Fibroblast of lung (primary cell): Measurements from ENCODE around the gene SYPL1. TPM values are rescaled to one million over a fixed set of nuclear protein-coding genes. Genes with fewer than 3 reads are reported as not detected.

Experiments used
- DNase-seq, 2 donors: peaks; one replicate each; pipeline versions ENCODE4 v3.0.0 to v3.0.0-alpha.2; 2010; ENCODE audit warnings: low read depth in 2 of 2
- H2AFZ ChIP-seq: 2 replicates; pipeline ENCODE4 v1.5.1; 2012; ENCODE audit warnings: low read length, control low read depth, inconsistent platforms
- H3K27ac ChIP-seq: 2 replicates; pipeline ENCODE4 v1.5.1; 2011; ENCODE audit warnings: low read length, control low read depth; ENCODE audit not compliant: insufficient read depth
- H3K27me3 ChIP-seq: 2 replicates; pipeline ENCODE4 v1.5.1; 2011; ENCODE audit warnings: mild to moderate bottlenecking, low read length; ENCODE audit not compliant: control insufficient read depth, insufficient read depth
- H3K36me3 ChIP-seq: 2 replicates; pipeline ENCODE4 v1.5.1; 2011; ENCODE audit warnings: low read length; ENCODE audit not compliant: control insufficient read depth, insufficient read depth
- H3K4me1 ChIP-seq: 2 replicates; pipeline ENCODE4 v1.5.1; 2011; ENCODE audit warnings: low read length; ENCODE audit not compliant: control insufficient read depth, insufficient read depth; ENCODE audit errors: extremely low read depth
- H3K4me2 ChIP-seq: 2 replicates; pipeline ENCODE4 v1.5.1; 2011; ENCODE audit warnings: low read length, control low read depth; ENCODE audit not compliant: insufficient read depth; ENCODE audit errors: extremely low read depth
- H3K4me3 ChIP-seq, 4 experiments: fragments of 200-600 bp in 1 of 4; sonication (generic) in 1 of 4; replicated peaks in 1 of 4; 2 replicates each; pipeline ENCODE4 v1.5.1; 2011 to 2016; ENCODE audit warnings: low read length in 4 of 4, low read depth in 3 of 4, mild to moderate bottlenecking in 3 of 4, control low read depth in 2 of 4, inconsistent platforms in 1 of 4, mixed read lengths in 1 of 4; ENCODE audit not compliant: insufficient read depth in 1 of 4; ENCODE audit errors: control extremely low read depth in 1 of 4
- H3K79me2 ChIP-seq: 2 replicates; pipeline ENCODE4 v1.5.1; 2012; ENCODE audit warnings: mild to moderate bottlenecking, low read length, inconsistent platforms; ENCODE audit not compliant: control insufficient read depth, insufficient read depth
- H3K9ac ChIP-seq: 2 replicates; pipeline ENCODE4 v1.5.1; 2011; ENCODE audit warnings: mild to moderate bottlenecking, low read length, control low read depth; ENCODE audit not compliant: insufficient read depth
- H3K9me3 ChIP-seq: 2 replicates; pipeline ENCODE4 v1.5.1; 2012; ENCODE audit warnings: low read depth, low read length; ENCODE audit not compliant: control insufficient read depth, insufficient read depth
- H4K20me1 ChIP-seq: 2 replicates; pipeline ENCODE4 v1.5.1; 2011; ENCODE audit warnings: low read length; ENCODE audit not compliant: control insufficient read depth, insufficient read depth; ENCODE audit errors: extremely low read depth
- EZH2 ChIP-seq: IDR thresholded peaks from 2 replicates; pipeline ENCODE4 v1.5.1; 2012; ENCODE audit warnings: low read length, control low read depth, mild to moderate bottlenecking; ENCODE audit errors: missing control alignments
- polyA plus RNA-seq, 2 donors: library from polyadenylated mRNA; depleted of rRNA in 1 of 2; stranded (reverse) in 1 of 2; unstranded in 1 of 2; fragments of >200 nt; gene quantifications; 2 replicates each; pipeline ENCODE4 v1.2.1, GENCODE V29; 2011 to 2012; ENCODE audit warnings: missing spikeins in 1 of 2
- total RNA-seq: library from RNA; depleted of rRNA; stranded (reverse); fragments of >200 nt; gene quantifications from 2 replicates; pipeline ENCODE4 v1.2.1, GENCODE V29; 2014
- TF ChIP-seq, protein P1 (sequence below), 2 donors: IDR thresholded peaks in 1 of 2; conservative IDR thresholded peaks in 1 of 2; 1 replicate in 1 of 2; 2 replicates in 1 of 2; pipeline ENCODE4 v1.5.1; 2011 to 2012; ENCODE audit warnings: low read length in 2 of 2, control low read depth in 1 of 2, inconsistent platforms in 1 of 2, low read depth in 1 of 2, mild to moderate bottlenecking in 1 of 2

SYPL1 gene
- total and polyA plus RNA-seq, 2 donors (not counting 1 experiment from before 2014, with no cell fraction given), result 71.0 to 132 TPM

DNA sequence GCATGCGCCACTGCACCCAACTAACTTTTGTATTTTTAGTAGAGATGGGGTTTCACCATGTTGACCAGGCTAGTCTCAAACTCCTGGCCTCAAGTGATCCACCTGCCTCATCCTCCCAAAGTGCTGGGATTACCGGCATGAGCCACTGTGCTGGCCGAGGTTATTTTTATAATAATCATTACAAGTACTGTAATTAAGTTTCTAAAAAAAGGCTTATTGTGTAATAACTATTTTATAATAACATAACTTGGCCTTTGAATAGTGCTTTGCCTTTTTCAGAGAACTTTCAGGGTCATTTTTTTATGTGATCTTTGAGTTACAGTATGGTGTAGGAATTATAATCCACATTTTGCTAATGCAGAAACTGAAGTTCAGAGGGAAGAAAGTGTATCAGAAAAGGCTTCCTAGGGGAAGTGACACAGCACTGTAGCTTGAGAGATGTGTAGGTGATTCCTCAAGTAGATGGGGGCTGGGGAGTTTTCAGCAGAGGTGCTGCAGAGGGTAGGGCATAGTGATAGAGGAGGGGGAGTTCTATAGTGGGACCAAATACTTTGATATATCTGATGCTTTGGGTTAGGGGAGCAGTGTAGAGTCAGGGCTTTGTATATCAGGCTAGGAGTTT, 9.2 kb upstream of the SYPL1 start:
- H3K9ac ChIP-seq, result no peak overlapping the region

DNA sequence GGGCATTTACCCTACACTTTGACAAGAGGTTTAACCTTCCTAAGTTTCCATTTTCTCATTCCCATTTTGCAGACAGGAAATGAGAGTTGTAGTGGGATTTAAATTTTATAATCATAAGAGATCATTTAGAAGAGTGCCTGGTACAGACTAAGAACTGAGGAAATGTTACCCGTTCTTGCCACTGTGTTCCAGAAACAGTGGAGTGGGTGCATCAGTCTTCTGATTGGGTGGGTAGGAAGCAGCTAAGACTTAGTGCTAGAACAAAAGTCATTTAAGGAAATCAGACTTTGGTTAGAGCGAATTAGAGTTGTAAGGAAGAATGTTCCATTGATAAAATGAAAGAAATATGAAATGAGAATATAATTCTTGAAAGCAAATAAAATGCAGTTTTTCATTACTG, 8.4 kb upstream of the SYPL1 start:
- Histone ChIP-seq H3K9ac (no peak overlapping the region), H2AFZ (no peak overlapping the region), H4K20me1 (no peaks in the 10 kb centered on the region), H3K27ac (no peak overlapping the region), H3K36me3 (no peaks in the 10 kb centered on the region), H3K4me1 (peaks cover 3% of the 10 kb centered on the region), H3K79me2 (no peaks in the 10 kb centered on the region), H3K4me2 (no peak overlapping the region), H3K27me3 (no peaks in the 10 kb centered on the region), H3K4me3 (no peak overlapping the region), H3K9me3 (no peaks in the 10 kb centered on the region)
- no peak for DNase-seq
- no peak for TF ChIP-seq EZH2

More for the DNA sequence above, 9.2 kb upstream of the SYPL1 start:
- no peak overlapping the region for H3K4me3 ChIP-seq
- no peaks in the 10 kb centered on the region for H3K36me3 ChIP-seq
- no peak overlapping the region for H3K27ac ChIP-seq
- no peaks in the 10 kb centered on the region for H4K20me1 ChIP-seq
- DNase-seq, result no peak
- no peaks in the 10 kb centered on the region for H3K27me3 ChIP-seq
- no peaks in the 10 kb centered on the region for H3K79me2 ChIP-seq
- no peak overlapping the region for H3K4me2 ChIP-seq
- H3K9me3 ChIP-seq, result no peaks in the 10 kb centered on the region
- no peak for TF ChIP-seq EZH2
- TF ChIP-seq, protein P1, sequence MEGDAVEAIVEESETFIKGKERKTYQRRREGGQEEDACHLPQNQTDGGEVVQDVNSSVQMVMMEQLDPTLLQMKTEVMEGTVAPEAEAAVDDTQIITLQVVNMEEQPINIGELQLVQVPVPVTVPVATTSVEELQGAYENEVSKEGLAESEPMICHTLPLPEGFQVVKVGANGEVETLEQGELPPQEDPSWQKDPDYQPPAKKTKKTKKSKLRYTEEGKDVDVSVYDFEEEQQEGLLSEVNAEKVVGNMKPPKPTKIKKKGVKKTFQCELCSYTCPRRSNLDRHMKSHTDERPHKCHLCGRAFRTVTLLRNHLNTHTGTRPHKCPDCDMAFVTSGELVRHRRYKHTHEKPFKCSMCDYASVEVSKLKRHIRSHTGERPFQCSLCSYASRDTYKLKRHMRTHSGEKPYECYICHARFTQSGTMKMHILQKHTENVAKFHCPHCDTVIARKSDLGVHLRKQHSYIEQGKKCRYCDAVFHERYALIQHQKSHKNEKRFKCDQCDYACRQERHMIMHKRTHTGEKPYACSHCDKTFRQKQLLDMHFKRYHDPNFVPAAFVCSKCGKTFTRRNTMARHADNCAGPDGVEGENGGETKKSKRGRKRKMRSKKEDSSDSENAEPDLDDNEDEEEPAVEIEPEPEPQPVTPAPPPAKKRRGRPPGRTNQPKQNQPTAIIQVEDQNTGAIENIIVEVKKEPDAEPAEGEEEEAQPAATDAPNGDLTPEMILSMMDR (conservative IDR thresholded peaks at IDR 0.05 in 1 of 2, IDR thresholded peaks at IDR 0.05 in 1 of 2; ENCODE audit: low read depth in 1 of 2, low read length in 2 of 2), result no peak
- no peak overlapping the region for H2AFZ ChIP-seq
- peaks cover 6% of the 10 kb centered on the region for H3K4me1 ChIP-seq

DNA sequence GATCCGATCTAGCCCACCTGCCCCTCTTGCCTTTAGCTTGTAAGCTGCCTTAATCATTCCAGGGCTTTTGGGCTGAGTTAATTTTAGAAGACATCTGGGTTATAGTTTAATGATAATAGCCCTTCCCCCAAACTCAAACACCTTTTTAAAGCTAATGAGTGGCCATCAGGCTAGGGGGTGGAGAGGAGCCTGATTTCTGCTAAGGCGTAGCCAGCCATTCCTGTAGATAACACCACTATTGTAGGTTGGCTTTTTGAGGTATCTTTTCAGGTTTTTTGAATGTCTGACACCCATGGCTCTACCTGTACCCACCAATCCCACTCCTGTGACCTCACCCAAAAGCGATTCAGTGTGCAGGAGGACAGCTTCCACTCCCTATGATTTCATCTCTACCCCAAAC, 7.6 kb upstream of the SYPL1 start:
- H4K20me1 ChIP-seq, result no peaks in the 10 kb centered on the region
- H3K27ac ChIP-seq, result no peak overlapping the region
- H3K27me3 ChIP-seq, result no peaks in the 10 kb centered on the region
- H3K9me3 ChIP-seq, result no peaks in the 10 kb centered on the region
- TF ChIP-seq, protein P1 (conservative IDR thresholded peaks at IDR 0.05 in 1 of 2, IDR thresholded peaks at IDR 0.05 in 1 of 2; ENCODE audit: low read depth in 1 of 2, low read length in 2 of 2), result no peak
- no peak for TF ChIP-seq EZH2
- H3K9ac ChIP-seq, result no peak overlapping the region
- H3K4me1 ChIP-seq, result no peaks in the 10 kb centered on the region
- no peaks in the 10 kb centered on the region for H3K79me2 ChIP-seq
- DNase-seq, result no peak
- H3K4me2 ChIP-seq, result no peak overlapping the region
- no peak overlapping the region for H3K4me3 ChIP-seq
- H2AFZ ChIP-seq, result no peak overlapping the region
- H3K36me3 ChIP-seq, result no peaks in the 10 kb centered on the region
